ENCODE data around the gene NPAS2. TPM values are rescaled to one million over a fixed set of nuclear protein-coding genes. Genes with fewer than 3 reads are reported as not detected.

The NPAS2 gene
- total RNA-seq (10 to 100 TPM in 7 of 9 donors, 1 to 10 TPM in 2; 4.7 to 42.7 (median 17.9) TPM), polyA plus RNA-seq (10 to 100 TPM in 2 of 3 donors, 1 to 10 TPM in 1; 7.5 to 51.3 (median 14.2) TPM)
- long read RNA-seq, donor 1 = 0 reads
- long read RNA-seq, donor 2 = 0 reads
- long read RNA-seq, donor 3 = 0 reads
- long read RNA-seq, donor 4, partial matches to known transcripts = 0 of 1 reads
- long read RNA-seq, donor 4, other reads (novel, unspliced or antisense) = 1 of 1 reads
- long read RNA-seq, donor 5, full-length matches to known transcripts = 6 of 12 reads
- long read RNA-seq, donor 5, partial matches to known transcripts = 1 of 12 reads
- long read RNA-seq, donor 5, other reads (novel, unspliced or antisense) = 5 of 12 reads
- long read RNA-seq, donor 6 = 0 reads
- long read RNA-seq, donor 7 = 0 reads
- long read RNA-seq, donor 8 = 0 reads
- long read RNA-seq, donor 9 = 0 reads
- long read RNA-seq, donor 10 = 0 reads

DNA sequence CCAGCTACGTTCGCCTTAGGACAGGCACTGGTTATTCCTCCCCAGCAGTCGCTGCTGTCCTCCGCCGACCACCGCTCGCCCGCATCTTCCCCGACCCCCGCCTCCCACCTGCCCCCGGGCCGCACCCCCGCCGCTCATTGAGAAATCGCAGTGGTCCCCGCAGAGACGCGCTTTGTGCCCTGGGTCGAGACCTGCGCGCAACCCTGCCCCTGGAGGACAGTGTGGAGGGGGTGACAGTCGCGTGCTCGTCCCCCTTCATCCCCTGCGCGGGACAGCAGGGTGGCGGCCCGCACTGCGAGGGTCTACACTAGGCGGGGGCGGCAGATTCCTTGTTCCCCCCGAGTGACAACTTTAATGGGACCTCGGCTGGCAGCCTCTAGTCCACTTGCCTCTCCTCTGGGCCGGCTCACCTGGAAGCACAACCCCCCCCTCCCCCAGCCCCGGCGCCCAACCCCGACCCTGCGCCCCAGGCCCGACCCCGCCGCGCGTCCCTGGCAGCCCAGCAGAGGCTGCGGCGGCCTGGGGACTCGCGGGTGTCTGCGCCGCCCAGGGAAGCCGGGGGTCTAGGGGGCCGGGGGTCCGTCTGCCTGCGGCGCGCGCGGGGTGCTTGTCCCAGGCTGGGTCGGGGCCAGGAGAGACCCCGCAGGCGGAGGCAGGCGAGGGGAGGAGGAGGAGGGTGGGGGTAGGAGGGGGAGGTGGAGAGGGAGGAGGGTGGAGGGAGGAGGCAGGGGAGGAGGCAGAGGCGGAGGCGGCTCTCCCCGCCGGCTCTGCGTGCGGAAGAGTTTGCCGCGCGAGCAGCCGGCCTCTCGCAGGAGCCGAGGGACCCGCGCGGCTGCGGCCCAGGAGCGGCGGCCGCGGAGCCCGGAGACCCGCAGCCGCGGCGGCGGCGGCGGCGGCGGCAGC lies at the start of gene NPAS2:
NPAS2 (plus strand) TSS at position 770 of the 903 bp plus-strand sequence. CDS start 84,616 bp downstream, outside the sequence.
- Histone ChIP-seq H3K4me1 (replicated peaks in 1 of 2) (peaks cover 6 to 37% of the 10 kb centered on the region in 2 donors), H3K4me3 (peak within 1 kb of the TSS; percentile 29 to 89 (median 44)), H3K27me3 (no peaks in the 10 kb centered on the region), H3K9me3 (replicated peaks in 1 of 3) (no peaks in the 10 kb centered on the region), H3K36me3 (replicated peaks in 1 of 2) (no peaks in the 10 kb centered on the region), H3K27ac (peak within 1 kb of the TSS; percentile 3 to 91 (median 85))
- intact Hi-C loops (cut with DNase I) = loop anchor here (5.0 to 10.0 kb wide), 2 partner anchors 155 to 163 kb away; no protein-coding TSS in a partner anchor
- WGBS, 4 donors = 0 to 8% (median 1%) methylated on average over 17 to 91 of the region's 91 CpGs
- peak in 1 of 2 donors; percentile 20 for TF ChIP-seq POLR2A (IDR thresholded peaks at IDR 0.05)
- TF ChIP-seq CTCF (IDR thresholded peaks at IDR 0.05) = no peak
- peak in 6 of 7 donors; percentile 45 to 64 (median 50) for DNase-seq

- Histone ChIP-seq H3K36me3 (replicated peaks in 1 of 2) (no peaks in the 10 kb centered on the region), H3K4me1 (replicated peaks in 1 of 2) (peaks cover 0 to 6% of the 10 kb centered on the region in 2 donors), H3K4me3 (no peak overlapping the region), H3K27ac (no peak overlapping the region), H3K9me3 (replicated peaks in 1 of 3) (no peaks in the 10 kb centered on the region), H3K27me3 (no peaks in the 10 kb centered on the region)
- DNase-seq = no peak
- intact Hi-C loops (cut with DNase I) = no loop called here
- WGBS, 4 donors = 88 to 97% (median 94%) methylated on average over 4 of the region's 4 CpGs
- TF ChIP-seq POLR2A (IDR thresholded peaks at IDR 0.05) = no peak
- no peak for TF ChIP-seq CTCF (IDR thresholded peaks at IDR 0.05)
Observed at GRCh38 chr2:100771125-100771524, 48.8 kb upstream of the NPAS2 start.

DNA sequence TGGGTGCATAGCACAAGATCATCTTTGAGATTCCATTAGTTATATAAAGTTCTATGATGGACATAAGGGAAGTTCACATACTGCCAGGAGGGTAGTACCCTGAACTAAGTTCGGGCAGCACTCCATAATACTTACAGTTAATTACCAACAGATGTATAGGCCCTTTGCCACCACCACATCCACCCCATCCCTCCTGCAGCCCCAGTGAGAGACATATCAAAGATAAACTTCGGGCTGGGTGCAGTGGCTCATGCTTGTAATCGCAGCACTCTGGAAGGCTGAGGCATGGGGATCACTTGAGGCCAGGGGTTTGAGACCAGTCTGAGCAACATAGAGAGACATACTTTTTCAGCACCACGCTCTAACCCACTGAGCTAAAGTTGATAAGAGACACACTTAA lies 46.4 kb upstream of the NPAS2 start:
- 87 to 93% (median 89%) methylated on average over 4 of the region's 4 CpGs for WGBS, 4 donors
- Histone ChIP-seq H3K27ac (no peak overlapping the region), H3K27me3 (no peaks in the 10 kb centered on the region), H3K4me1 (replicated peaks in 1 of 2) (no peaks in the 10 kb centered on the region), H3K4me3 (no peak overlapping the region), H3K9me3 (replicated peaks in 1 of 3) (no peaks in the 10 kb centered on the region), H3K36me3 (replicated peaks in 1 of 2) (no peaks in the 10 kb centered on the region)
- intact Hi-C loops (cut with DNase I) = no loop called here
- TF ChIP-seq CTCF (IDR thresholded peaks at IDR 0.05) (no peak), POLR2A (IDR thresholded peaks at IDR 0.05) (no peak)
- no peak for DNase-seq

DNA sequence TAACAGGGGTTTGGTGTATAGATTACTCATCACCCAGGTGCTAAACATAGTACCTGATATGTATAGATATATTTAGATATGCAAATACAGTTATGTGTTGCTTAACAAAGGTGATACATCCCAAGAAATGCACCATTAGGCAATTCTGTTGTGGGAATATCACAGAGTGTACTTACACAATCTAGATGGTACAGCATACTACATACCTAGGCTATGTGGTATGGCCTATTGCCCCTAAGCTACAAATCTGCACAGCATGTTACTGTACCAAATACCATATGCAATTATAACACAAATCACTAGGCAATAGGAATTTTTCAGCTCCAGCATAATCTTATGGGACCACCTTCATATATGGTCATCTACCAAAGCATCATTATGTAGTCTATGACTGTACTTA lies 43.5 kb upstream of the NPAS2 start:
- no peaks in the 10 kb centered on the region for H3K9me3 ChIP-seq (replicated peaks in 1 of 3)
- no peak overlapping the region for H3K27ac ChIP-seq
- intact Hi-C loops (cut with DNase I) = no loop called here
- H3K36me3 ChIP-seq (replicated peaks in 1 of 2) = no peaks in the 10 kb centered on the region
- no peak for DNase-seq
- H3K4me3 ChIP-seq = no peak overlapping the region
- no peaks in the 10 kb centered on the region for H3K4me1 ChIP-seq (replicated peaks in 1 of 2)
- no peak for TF ChIP-seq CTCF (IDR thresholded peaks at IDR 0.05)
- TF ChIP-seq POLR2A (IDR thresholded peaks at IDR 0.05) = no peak
- no peaks in the 10 kb centered on the region for H3K27me3 ChIP-seq

Data from adrenal gland (tissue), 19 donors.